ENCODE data around the gene DUSP19.

Gene DUSP19

DNA sequence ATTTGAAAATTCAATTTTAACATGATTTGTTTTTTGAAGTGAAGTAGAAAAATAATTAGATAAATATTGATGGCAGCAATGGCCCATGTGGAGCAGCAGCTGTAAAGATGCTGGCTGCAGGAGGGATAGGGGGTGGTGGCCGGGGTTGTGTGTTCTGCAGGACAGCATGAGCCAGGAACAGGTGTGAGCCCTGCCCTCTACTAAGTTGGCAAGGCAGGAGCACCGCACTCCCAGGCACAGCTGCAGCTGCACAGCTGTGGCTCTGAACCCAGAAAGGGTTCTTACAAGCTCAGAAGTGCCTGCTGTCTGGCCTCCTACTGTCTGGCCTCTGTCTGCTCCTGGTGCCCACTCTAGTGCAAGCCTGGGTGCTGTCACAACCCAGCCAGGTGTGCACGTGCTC is 10.0 kb upstream of the DUSP19 start:
- no peak for DNase-seq (ENCODE audit: low spot score)

DNA sequence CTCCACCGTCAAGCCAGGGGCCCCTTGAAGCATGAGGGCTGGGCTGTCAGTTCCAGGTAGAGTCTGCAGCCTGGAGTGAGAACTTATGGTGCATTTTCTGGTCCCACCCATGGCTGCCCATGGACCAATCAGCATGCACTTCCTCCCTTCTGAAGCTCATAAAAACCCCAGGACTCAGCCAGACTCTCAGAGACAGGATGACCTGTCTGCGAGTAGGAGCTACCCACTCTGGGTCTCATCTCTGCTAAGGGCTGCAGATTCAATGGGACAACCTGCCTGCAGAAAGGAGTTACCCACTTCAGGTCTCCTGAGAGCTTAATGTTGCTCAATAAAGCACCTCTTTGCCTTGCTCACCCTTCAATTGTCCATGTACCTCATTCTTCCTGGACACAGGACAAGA is 9.4 kb upstream of the DUSP19 start:
- DNase-seq (ENCODE audit: low spot score), result no peak

DNA sequence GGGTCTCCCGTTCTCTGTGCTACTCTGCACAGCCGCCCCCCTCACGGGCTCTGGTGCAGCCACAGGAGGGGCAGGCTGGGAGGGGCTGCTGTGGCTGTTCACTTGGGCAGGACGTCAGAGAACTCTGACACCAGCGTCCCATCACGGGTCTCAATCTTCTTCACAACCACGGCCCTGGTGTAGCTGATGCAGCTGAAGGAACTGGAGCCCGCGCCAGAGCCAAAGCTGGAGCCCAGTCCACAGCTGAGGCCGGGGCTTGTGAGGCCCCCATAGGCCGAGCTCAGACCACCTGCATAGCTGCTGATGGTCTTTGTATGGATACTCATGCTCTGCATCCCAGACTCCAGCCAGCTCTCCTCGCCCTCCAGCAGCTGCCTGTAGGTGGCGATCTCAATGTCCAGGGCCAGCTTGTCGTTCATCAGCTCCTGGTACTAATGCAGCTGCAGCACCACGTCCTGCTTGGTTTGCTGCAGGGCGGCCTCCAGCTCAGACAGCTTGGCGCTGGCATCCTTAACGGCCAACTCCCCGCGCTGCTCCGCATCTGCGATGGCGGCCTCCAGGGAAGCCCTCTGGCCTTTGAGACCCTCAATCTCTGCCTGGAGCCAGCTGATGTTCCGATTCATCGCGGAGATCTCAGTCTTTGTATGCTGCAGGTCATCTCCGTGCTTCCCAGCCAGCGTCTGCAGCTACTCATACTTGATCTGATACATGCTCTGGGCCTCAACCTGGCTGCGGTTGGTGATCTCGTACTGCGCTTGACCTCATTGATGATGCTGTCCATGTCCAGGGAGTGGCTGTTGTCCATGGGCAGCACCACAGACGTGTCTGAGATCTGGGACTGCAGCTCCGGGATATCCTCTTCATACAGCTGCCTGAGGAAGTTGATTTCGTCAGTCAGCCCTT is 7.4 kb upstream of the DUSP19 start:
- peak; percentile 55 for DNase-seq (ENCODE audit: low spot score)

DNA sequence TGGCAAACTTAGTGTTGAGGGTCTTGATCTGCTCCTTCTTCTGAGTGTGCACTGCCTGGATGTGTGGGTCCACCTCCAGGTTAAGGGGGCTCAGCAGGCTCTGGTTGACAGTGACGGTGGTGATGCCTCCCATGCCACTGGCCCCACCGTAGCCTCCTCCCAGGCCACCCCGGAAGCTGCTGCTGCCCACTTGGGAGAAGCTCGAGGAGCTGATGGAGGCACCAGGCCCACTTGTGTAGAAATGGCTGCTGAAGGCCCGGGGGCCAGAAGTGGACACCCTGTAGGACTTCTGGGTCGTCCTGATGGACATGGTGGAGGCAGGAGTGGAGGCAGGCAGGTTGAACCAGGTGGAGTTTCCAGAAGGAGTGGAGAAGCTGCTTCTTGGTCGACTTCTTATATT is 6.4 kb upstream of the DUSP19 start:
- no peak for DNase-seq (ENCODE audit: low spot score)

GRCh38 chr2:183078163-183078463 is 434 bp upstream of the DUSP19 start:
- peak; percentile 71 for DNase-seq (ENCODE audit: low spot score)

- DNase-seq (ENCODE audit: low spot score), result no peak
Observed at GRCh38 chr2:183079139-183079775, 710 bp downstream of the DUSP19 start.

GRCh38 chr2:183081911-183082310 is 3.4 kb downstream of the DUSP19 start:
- no peak for DNase-seq (ENCODE audit: low spot score)

DNA sequence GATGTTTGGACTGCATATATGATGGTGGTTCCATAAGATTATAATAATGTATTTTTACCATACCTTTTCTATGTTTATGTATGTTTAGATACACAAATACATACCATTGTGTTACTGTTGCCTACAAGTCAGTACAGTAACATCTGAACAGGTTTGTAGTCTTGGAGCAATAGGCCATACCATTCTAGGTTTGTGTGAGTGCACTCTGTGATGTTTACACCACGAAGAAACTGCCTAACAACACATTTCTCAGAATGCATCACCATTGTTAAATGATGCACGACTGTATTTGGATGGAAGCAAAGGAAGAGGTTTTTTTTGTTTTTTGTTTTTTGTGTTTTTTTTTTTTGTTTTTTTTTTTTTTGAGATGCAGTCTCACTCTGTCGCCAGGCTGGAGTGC is 9.5 kb downstream of the DUSP19 start:
- no peak for DNase-seq (ENCODE audit: low spot score)

DNA sequence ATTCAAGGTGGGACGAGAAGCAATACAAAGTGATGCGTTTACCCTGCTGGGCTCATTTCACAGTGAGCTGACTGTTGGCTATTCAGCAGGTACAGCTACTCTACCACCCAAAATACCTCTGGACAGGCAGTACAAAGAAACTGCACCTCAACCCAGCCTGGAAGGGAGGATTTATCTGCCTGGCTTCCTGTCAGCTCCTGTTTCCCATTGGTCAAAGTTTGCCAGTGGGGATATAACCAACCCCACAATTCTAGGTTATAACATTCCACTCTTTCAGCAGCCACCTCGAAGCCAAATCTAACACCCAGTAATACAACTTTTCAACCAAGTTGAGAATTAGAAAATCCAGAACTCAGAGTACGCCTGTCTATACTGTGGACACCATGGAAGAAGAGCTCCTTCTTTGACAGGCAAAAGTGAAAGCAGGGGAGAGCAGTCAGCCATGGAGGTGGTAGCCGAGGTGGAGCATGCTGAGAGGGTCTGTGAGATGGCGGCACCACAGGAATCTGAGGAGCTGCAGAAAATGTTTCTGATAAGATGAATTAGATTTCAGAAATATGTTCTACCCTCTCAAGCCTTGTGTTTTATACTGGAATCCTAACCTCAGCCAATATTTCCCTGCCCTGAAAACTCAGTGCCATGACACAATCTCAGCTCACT is 10.8 kb downstream of the DUSP19 start:
- DNase-seq (ENCODE audit: low spot score), result no peak

GRCh38 chr2:183091318-183091953 is 12.9 kb downstream of the DUSP19 start:
- no peak for DNase-seq (ENCODE audit: low spot score)

DNA sequence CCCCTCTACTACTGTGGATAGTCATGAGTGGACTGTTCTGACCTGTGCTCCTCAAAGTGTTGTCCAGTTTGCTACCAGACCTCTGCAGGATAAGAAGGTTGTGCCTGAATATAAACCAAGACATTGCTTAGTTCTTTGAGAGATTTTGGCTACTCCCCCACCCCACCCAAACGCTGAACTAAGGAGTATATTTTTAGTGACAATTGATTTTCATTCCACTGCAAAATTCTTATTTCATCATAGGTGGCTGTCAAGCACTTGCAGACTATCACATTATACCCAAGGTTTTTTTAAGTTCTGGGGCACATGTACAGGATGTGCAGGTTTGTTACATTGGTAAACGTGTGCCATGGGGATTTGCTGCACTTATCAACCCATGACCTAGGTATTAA is 13.4 kb downstream of the DUSP19 start:
- no peak for DNase-seq (ENCODE audit: low spot score)

DNA sequence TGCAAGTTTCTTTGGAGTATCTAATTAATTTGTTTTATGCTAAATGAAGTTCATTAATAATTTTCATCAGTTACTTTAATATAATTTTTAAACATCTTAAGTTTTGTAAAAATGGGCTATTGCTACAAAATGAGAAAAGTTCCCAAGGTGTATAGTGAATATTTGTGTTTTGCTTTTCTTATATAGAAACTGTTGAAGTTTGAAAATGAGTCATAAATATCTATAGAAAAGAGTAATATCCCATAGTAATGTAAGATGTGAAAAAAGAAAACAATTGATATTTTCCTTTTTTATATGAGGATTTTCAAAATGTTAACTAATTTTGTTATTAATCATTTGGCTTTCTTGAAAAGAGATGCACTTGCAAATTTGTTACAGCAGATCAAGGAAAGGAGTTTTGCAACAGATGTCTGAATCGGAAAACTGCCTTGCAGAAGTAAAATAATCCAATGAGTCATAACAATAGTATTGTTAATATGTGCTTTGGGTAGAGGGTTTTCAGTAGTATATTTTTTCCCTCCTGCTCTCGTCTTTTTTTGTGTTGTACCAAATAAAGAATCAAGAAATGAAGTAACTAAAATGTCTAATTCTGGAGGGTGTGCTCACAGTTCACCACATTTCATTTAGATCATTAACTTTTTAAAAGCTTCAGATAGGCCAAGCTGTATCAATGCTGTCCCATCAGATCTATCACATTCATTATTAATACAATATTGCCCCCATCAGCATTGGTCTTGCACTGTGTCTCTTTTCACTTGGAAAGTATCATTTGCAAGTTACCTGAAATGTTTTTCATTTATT is 15.5 kb downstream of the DUSP19 start:
- DNase-seq (ENCODE audit: low spot score), result no peak

GRCh38 chr2:183105402-183106134 is 27.0 kb downstream of the DUSP19 start:
- no peak for DNase-seq (ENCODE audit: low spot score)

DNA sequence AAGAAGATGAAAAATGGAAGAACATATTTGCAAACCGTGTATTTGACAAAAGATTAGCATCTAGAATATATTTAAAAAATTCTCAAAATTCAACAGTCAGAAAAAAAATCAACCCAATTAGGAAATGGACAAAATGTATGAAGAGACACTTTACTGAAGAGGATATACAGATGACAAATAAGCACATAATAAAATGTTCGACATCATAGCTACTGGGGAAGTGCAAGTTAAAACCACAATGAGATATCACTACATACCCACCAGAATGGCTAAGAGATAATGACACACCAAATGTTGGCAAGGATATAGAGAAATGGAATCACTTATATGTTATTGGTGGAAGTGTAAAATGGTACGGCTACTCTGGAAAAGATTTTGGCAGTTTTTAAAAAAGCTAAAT is 34.0 kb downstream of the DUSP19 start:
- no peak for DNase-seq (ENCODE audit: low spot score)

GRCh38 chr2:183113630-183114029 is 35.1 kb downstream of the DUSP19 start:
- DNase-seq (ENCODE audit: low spot score), result no peak

- no peak for DNase-seq (ENCODE audit: low spot score)
Observed at GRCh38 chr2:183117226-183117625, 38.7 kb downstream of the DUSP19 start.

DNA sequence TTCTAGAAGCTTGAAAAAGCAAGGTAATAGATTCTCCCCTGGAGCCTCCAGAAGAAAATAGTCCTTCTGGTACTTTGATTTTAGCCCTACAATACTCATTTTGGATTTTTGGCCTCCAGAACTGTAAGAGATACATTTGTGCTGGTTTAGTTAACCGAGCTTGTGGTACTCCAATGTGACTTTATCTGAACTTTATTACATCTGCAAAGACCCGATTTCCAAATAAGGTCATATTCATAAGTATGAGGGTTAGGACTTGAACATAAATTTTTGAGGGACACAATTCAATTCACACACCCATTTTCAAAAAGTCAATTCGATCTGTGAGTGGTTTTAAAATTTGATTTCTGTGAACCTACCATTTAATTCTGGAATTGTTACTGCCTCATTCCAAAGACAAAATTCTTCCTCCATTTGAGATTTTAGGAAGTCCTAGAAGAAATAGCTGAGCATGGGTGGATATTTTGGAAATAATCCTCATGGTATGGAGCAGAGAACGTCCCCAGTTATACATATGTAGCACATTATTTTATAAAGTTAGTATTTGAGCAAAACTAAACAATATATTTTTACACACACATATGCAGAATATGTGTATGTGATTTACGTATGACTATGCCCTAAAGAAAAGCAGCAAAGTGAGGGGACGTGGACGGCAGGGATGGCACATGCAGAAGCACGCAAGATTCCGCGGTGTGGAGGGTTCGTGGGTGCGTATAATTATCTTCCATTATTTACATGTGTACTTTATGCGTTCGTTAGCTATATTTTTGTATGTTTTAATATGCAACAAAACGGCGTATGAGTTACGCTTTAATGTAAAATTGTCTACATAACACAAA is 44.8 kb downstream of the DUSP19 start:
- no peak for DNase-seq (ENCODE audit: low spot score)

DNA sequence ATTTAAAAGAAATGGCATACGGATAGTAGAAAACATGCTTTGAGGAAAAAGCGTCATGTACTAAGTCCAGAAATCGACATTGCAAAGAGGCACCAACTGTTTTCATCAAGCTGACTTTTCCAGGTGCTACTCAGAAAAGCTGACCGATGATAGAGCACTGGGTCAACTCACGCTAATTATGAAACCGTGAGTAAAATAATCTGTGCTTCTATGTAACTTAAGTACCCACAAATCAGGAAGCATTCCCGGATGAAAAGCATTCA is 45.3 kb downstream of the DUSP19 start:
- no peak for DNase-seq (ENCODE audit: low spot score)

DNA sequence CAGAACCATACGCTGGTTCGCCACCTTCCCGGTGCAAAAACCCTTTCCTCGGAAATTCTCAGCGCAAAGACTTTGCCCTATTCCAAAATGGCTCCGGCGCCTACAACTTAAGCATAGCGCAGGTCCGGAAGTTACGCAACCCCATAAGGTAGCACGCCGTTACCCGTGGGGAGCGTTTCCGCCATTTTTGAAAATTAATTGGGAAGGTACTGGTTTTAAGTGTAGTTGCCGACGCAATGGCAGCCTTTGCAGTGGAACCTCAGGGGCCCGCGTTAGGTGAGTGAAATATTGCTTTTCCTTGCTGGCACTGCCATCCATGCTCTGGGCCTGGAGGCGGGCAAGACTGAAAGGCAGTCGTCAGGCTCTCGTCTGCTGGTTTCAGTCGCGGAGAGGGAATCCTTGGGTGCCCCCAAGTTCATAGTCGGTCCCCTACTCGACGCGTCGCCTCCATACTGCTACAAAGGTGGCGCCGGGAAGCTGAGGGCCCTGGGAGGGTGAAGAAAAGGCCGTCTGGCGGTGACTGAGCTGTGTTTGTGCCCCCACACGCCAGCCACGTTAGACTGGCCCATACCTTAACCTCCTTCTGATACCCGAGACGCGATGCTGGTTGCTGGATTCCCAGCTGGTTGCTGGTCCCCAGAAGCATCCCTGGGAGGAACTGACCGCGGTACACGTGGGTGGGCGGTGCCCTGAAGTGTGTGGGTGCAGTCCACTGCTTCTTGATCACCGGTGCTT is 45.8 kb downstream of the DUSP19 start, which contains the start of gene NUP35:
Gene NUP35, plus strand, starts transcription at position 222 of the 735 bp plus-strand sequence. Its CDS starts 15 bp downstream, at position 237.
- peak; percentile 83 for DNase-seq (ENCODE audit: low spot score)

DNA sequence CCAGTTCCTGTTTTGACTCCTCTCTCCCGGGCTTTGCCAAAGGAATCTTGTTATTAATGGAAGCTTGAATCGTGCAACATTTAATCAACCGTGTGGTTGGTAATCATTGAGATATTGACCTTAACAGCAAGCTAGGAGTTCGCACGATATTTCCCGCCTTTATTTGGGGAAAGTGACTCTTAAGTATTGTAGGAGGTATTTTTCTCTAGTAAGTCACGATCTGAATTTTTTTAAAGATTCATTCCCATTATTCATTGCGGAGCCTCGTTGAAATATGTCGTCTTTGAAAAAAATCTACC is 46.4 kb downstream of the DUSP19 start:
- no peak for DNase-seq (ENCODE audit: low spot score)

All from iPS-NIHi11 (cell line).